Measurements from ENCODE around the gene DPYSL3. TPM values are rescaled to one million over a fixed set of nuclear protein-coding genes. Genes with fewer than 3 reads are reported as not detected.

Gene DPYSL3
- total and polyA plus RNA-seq, 2 donors (not counting 3 experiments of a cell fraction or from before 2014, with no cell fraction given): 80.3 to 146 TPM

DNA sequence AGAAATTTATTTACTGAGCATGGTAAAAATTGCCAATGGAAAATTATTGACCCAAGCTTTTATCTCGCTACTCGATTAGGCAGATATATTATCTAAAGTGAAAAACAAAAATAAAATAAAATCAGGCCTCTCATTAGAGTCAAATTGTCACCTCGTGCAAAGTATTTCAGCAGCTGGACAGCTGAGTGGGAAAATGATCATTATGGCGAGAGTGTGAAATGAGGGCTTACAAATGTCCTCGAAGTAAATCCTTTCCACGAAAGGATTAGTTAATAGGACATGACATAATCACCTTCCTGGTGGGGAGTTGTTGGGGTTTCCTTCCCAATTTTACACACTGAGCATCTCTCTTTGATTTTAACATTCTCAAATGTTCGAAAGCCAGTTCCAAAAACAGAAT is 5.4 kb upstream of the DPYSL3 start:
- intact Hi-C loops (cut with micrococcal nuclease) (loop anchor here (10.0 kb wide), 1 partner anchor 870 kb away; the partner anchor contains the start of gene FBXO38), dilution Hi-C loops (cut with MboI; ENCODE audit: extremely low pct_ligation_motif_present, low sequenced_read_pairs) (no loop called here)
- Histone ChIP-seq H3K9me3 (replicated peaks; ENCODE audit: control insufficient read depth, insufficient read depth, low read length) (no peaks in the 10 kb centered on the region), H2AFZ (ENCODE audit: low read depth, low read length) (no peak overlapping the region), H3K27ac (ENCODE audit: insufficient read depth, low read depth, low read length) (no peak overlapping the region), H3K4me3 (replicated peaks in 1 of 3; ENCODE audit: insufficient read depth in 1 of 3, low read depth in 1 of 3, low read length in 3 of 3) (no peak overlapping the region), H3K9ac (replicated peaks; ENCODE audit: extremely low read depth, insufficient read depth, low read length) (no peak overlapping the region), H3K4me1 (ENCODE audit: control insufficient read depth, extremely low read depth, insufficient read depth, low read length) (peaks cover 16% of the 10 kb centered on the region), H3K4me2 (ENCODE audit: insufficient read depth, low read length) (no peak overlapping the region), H3K9me1 (replicated peaks; ENCODE audit: control insufficient read depth, extremely low read depth, insufficient read depth, low read length) (no peaks in the 10 kb centered on the region), H3K36me3 (ENCODE audit: control insufficient read depth in 2 of 2, extremely low read depth in 1 of 2, insufficient read depth in 2 of 2, low read length in 2 of 2) (no peaks in the 10 kb centered on the region), H3K27me3 (ENCODE audit: control insufficient read depth in 2 of 2, insufficient read depth in 2 of 2, low read length in 2 of 2) (no peaks in the 10 kb centered on the region), H3K79me2 (ENCODE audit: control insufficient read depth, insufficient read depth, low read length) (no peaks in the 10 kb centered on the region), H4K20me1 (replicated peaks; ENCODE audit: control insufficient read depth, extremely low read depth, insufficient read depth, low read length) (no peaks in the 10 kb centered on the region)
- no TSS peak for BruUV-seq (replicated peaks)
- FAIRE-seq: no peak
- no peak for DNase-seq (ENCODE audit: low read depth, low spot score)
- POLR2A ChIA-PET: no interaction called here
- TF ChIP-seq EZH2 (IDR thresholded peaks at IDR 0.05; ENCODE audit: borderline replicate concordance, low read depth, low read length, severe bottlenecking): no peak
- no peak for TF ChIP-seq POLR2AphosphoS5 (IDR thresholded peaks at IDR 0.05; ENCODE audit: insufficient read depth, low read depth, low read length)
- TF ChIP-seq FOS (IDR thresholded peaks at IDR 0.05; ENCODE audit: borderline replicate concordance, insufficient read depth, low read length): no peak
- TF ChIP-seq, protein P1, sequence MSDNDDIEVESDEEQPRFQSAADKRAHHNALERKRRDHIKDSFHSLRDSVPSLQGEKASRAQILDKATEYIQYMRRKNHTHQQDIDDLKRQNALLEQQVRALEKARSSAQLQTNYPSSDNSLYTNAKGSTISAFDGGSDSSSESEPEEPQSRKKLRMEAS (IDR thresholded peaks at IDR 0.05; ENCODE audit: insufficient read depth, insufficient read length): no peak
- TF ChIP-seq MYC (IDR thresholded peaks at IDR 0.05; ENCODE audit: low read depth, low read length): no peak
- no peak for TF ChIP-seq JUN (IDR thresholded peaks at IDR 0.05; ENCODE audit: borderline replicate concordance, insufficient read depth, insufficient read length, low read depth)
- TF ChIP-seq POLR2A (IDR thresholded peaks at IDR 0.05; ENCODE audit: low read depth, low read length): no peak
- TF ChIP-seq GATA2 (IDR thresholded peaks at IDR 0.05; ENCODE audit: insufficient read depth, insufficient read length, low read depth, low read length): no peak
- no peak for TF ChIP-seq CTCF (IDR thresholded peaks at IDR 0.05; ENCODE audit: extremely low read depth in 1 of 2, insufficient read depth in 1 of 2, low read depth in 1 of 2, low read length in 2 of 2)
- CTCF ChIA-PET: interaction anchor here (1.5 to 2.2 kb wide), 2 partner anchors 43 to 51 kb away, joined by 5 to 6 read pairs; no protein-coding TSS in a partner anchor
